Liver (tissue), 9 donors: Measurements from ENCODE around the gene NMBR. TPM values are rescaled to one million over a fixed set of nuclear protein-coding genes. Genes with fewer than 3 reads are reported as not detected.
"Not testable (repeated sequence)": the region's sequence is repeated elsewhere in the genome, so short reads cannot be mapped to it uniquely, and the experiment has no call there.

Source experiments
- DNase-seq: peaks from one replicate; pipeline ENCODE4 v3.0.0-alpha.2; 2017; ENCODE audit warnings: low spot score
- H3K27ac ChIP-seq, 2 donors: one replicate each; pipeline ENCODE4 v1.7.0; 2013; ENCODE audit warnings: inconsistent platforms in 2 of 2, low read length in 2 of 2, control low read depth in 1 of 2, low read depth in 1 of 2, mild to moderate bottlenecking in 1 of 2
- H3K27me3 ChIP-seq, 4 donors: one replicate each; pipeline versions ENCODE4 v1.6.1 to v1.7.0; 2013; ENCODE audit warnings: low read length in 3 of 4, inconsistent platforms in 1 of 4, mild to moderate bottlenecking in 1 of 4, moderate library complexity in 1 of 4; ENCODE audit not compliant: control insufficient read depth in 4 of 4, insufficient read depth in 4 of 4
- H3K36me3 ChIP-seq, 4 donors: one replicate each; pipeline versions ENCODE4 v1.6.1 to v1.7.0; 2013; ENCODE audit warnings: low read length in 3 of 4, mild to moderate bottlenecking in 3 of 4, low read depth in 1 of 4, moderate library complexity in 1 of 4; ENCODE audit not compliant: control insufficient read depth in 4 of 4, insufficient read depth in 3 of 4
- H3K4me1 ChIP-seq, 4 donors: one replicate each; pipeline versions ENCODE4 v1.6.1 to v1.7.0; 2013; ENCODE audit warnings: low read length in 3 of 4, mild to moderate bottlenecking in 3 of 4, moderate library complexity in 1 of 4; ENCODE audit not compliant: control insufficient read depth in 4 of 4, insufficient read depth in 4 of 4
- H3K4me3 ChIP-seq, 3 donors: one replicate each; pipeline versions ENCODE4 v1.6.1 to v1.7.0; 2013; ENCODE audit warnings: low read length in 3 of 3, control low read depth in 1 of 3, low read depth in 1 of 3, mild to moderate bottlenecking in 1 of 3
- H3K9ac ChIP-seq, 2 donors: one replicate each; pipeline ENCODE4 v1.7.0; 2013; ENCODE audit warnings: low read length in 2 of 2, mild to moderate bottlenecking in 2 of 2, moderate library complexity in 2 of 2, control low read depth in 1 of 2, low read depth in 1 of 2
- H3K9me3 ChIP-seq, 4 donors: one replicate each; pipeline versions ENCODE4 v1.6.1 to v1.7.0; 2013; ENCODE audit warnings: low read length in 3 of 4; ENCODE audit not compliant: control insufficient read depth in 4 of 4
- ATF3 ChIP-seq: IDR thresholded peaks from 2 replicates; pipeline ENCODE4 v1.6.1; 2016; ENCODE audit warnings: antibody characterized with exemption
- CTCF ChIP-seq: fragments of 150-350 bp; IDR thresholded peaks from 2 replicates; pipeline ENCODE4 v1.5.1; 2017; ENCODE audit warnings: improper control_type of control experiment, low read depth, low read length; ENCODE audit not compliant: missing input control
- EGR1 ChIP-seq, 2 donors: IDR thresholded peaks; 2 replicates each; pipeline ENCODE4 v1.6.1; 2016 to 2018; ENCODE audit warnings: antibody characterized with exemption in 2 of 2, low read depth in 2 of 2
- FOXA1 ChIP-seq: IDR thresholded peaks from 2 replicates; pipeline ENCODE4 v1.6.1; 2016; ENCODE audit warnings: antibody characterized with exemption
- FOXA2 ChIP-seq: IDR thresholded peaks from 2 replicates; pipeline ENCODE4 v1.6.1; 2016; ENCODE audit warnings: antibody characterized with exemption
- GABPA ChIP-seq, 2 donors: IDR thresholded peaks in 1 of 2; conservative IDR thresholded peaks in 1 of 2; 2 replicates each; pipeline ENCODE4 v1.6.1; 2016; ENCODE audit warnings: antibody characterized with exemption in 2 of 2, mild to moderate bottlenecking in 1 of 2, moderate library complexity in 1 of 2
- HNF4A ChIP-seq, 2 donors: conservative IDR thresholded peaks; 2 replicates each; pipeline ENCODE4 v1.6.1; 2016; ENCODE audit warnings: antibody characterized with exemption in 2 of 2, mild to moderate bottlenecking in 2 of 2
- HNF4G ChIP-seq: IDR thresholded peaks from 2 replicates; pipeline ENCODE4 v1.6.1; 2016; ENCODE audit warnings: antibody characterized with exemption
- MAX ChIP-seq: IDR thresholded peaks from 2 replicates; pipeline ENCODE4 v1.6.1; 2016; ENCODE audit warnings: antibody characterized with exemption
- NR2F2 ChIP-seq: IDR thresholded peaks from 2 replicates; pipeline ENCODE4 v1.6.1; 2016; ENCODE audit warnings: antibody characterized with exemption
- RAD21 ChIP-seq, 2 donors: IDR thresholded peaks; 2 replicates each; pipeline ENCODE4 v1.6.1; 2016; ENCODE audit warnings: antibody characterized with exemption in 2 of 2, mild to moderate bottlenecking in 2 of 2
- REST ChIP-seq: IDR thresholded peaks from 2 replicates; pipeline ENCODE4 v1.6.1; 2016; ENCODE audit warnings: antibody characterized with exemption, mild to moderate bottlenecking
- RXRA ChIP-seq, 2 donors: IDR thresholded peaks; 2 replicates each; pipeline ENCODE4 v1.6.1; 2017 to 2018; ENCODE audit warnings: antibody characterized with exemption in 2 of 2, mild to moderate bottlenecking in 1 of 2
- SP1 ChIP-seq: IDR thresholded peaks from 2 replicates; pipeline ENCODE4 v1.6.1; 2018; ENCODE audit warnings: antibody characterized with exemption, mild to moderate bottlenecking
- TAF1 ChIP-seq: conservative IDR thresholded peaks from 2 replicates; pipeline ENCODE4 v1.6.1; 2016; ENCODE audit warnings: antibody characterized with exemption, mild to moderate bottlenecking
- YY1 ChIP-seq: IDR thresholded peaks from 2 replicates; pipeline ENCODE4 v1.6.1; 2016; ENCODE audit warnings: antibody characterized with exemption, mild to moderate bottlenecking
- ZBTB33 ChIP-seq: IDR thresholded peaks from 2 replicates; pipeline ENCODE4 v1.6.1; 2016; ENCODE audit warnings: antibody characterized with exemption
- WGBS: extraction: QIAGEN DNeasy Blood & Tissue Kit; methylation state at CpG from one replicate; pipeline ENCODE4 v1.1.7; 2013; 5-methylcytosine and 5-hydroxymethylcytosine counted together
- polyA plus RNA-seq, 2 donors: library from polyadenylated mRNA; stranded (reverse) in 1 of 2; unstranded in 1 of 2; fragments of 200-250 nt in 1 of 2; fragments of >200 nt in 1 of 2; fragmentation: Nextera tagmentation in 1 of 2; extraction: Ambion mirVana in 1 of 2; gene quantifications; one replicate each; pipeline versions ENCODE4 v1.2.1 to v1.2.3, GENCODE V29; 2013 to 2015
- total RNA-seq, 2 donors: library from RNA; depleted of rRNA; stranded (reverse); fragments of >200 nt; gene quantifications; one replicate each; pipeline ENCODE4 v1.2.3, GENCODE V29; 2014
- donor health status: healthy.
- donor health status: healthy.
- donor health status: healthy.
- donor health status: healthy.
- donor health status: healthy.

The NMBR gene
- total and polyA plus RNA-seq, 4 donors = not detected

GRCh38 chr6:142152746-142153145 is 5.8 kb upstream of the NMBR start:
- Histone ChIP-seq H3K36me3 (no peaks in the 10 kb centered on the region), H3K27me3 (no peaks in the 10 kb centered on the region), H3K27ac (no peak overlapping the region), H3K4me3 (no peak overlapping the region), H3K4me1 (peaks cover 6 to 25% (median 18%) of the 10 kb centered on the region in 4 donors), H3K9ac (no peak overlapping the region), H3K9me3 (no peaks in the 10 kb centered on the region)
- DNase-seq = no peak
- no peak for TF ChIP-seq GABPA (IDR thresholded peaks at IDR 0.05 in 1 of 2, conservative IDR thresholded peaks at IDR 0.05 in 1 of 2)
- no peak for TF ChIP-seq HNF4G
- TF ChIP-seq EGR1 (IDR thresholded peaks at IDR 0.05; ENCODE audit: low read depth in 2 of 2) = no peak
- TF ChIP-seq RXRA (IDR thresholded peaks at IDR 0.05) = no peak

GRCh38 chr6:142141531-142141930 is 5.4 kb downstream of the NMBR start:
- not testable (repeated sequence) for H3K27me3 ChIP-seq, H3K9ac ChIP-seq, H3K4me1 ChIP-seq, DNase-seq, H3K4me3 ChIP-seq, H3K36me3 ChIP-seq, H3K27ac ChIP-seq, H3K9me3 ChIP-seq
- 89% methylated on average over 13 of the region's 13 CpGs for WGBS

- Histone ChIP-seq H3K4me3 (no peak overlapping the region), H3K9me3 (no peaks in the 10 kb centered on the region), H3K9ac (no peak overlapping the region), H3K27me3 (no peaks in the 10 kb centered on the region), H3K4me1 (no peaks in the 10 kb centered on the region), H3K36me3 (no peaks in the 10 kb centered on the region), H3K27ac (no peak overlapping the region)
- DNase-seq = no peak
- no peak for TF ChIP-seq ATF3
- no peak for TF ChIP-seq TAF1
- no peak for TF ChIP-seq CTCF
- no peak for TF ChIP-seq ZBTB33
- no peak for TF ChIP-seq SP1
- TF ChIP-seq REST = no peak
- no peak for TF ChIP-seq NR2F2
- no peak for TF ChIP-seq RAD21 (IDR thresholded peaks at IDR 0.05)
- TF ChIP-seq HNF4A (conservative IDR thresholded peaks at IDR 0.05) = no peak
- no peak for TF ChIP-seq RXRA (IDR thresholded peaks at IDR 0.05)
- TF ChIP-seq FOXA2 = no peak
- no peak for TF ChIP-seq MAX
- no peak for TF ChIP-seq YY1
- no peak for TF ChIP-seq FOXA1
- no peak for TF ChIP-seq EGR1 (IDR thresholded peaks at IDR 0.05; ENCODE audit: low read depth in 2 of 2)
- no peak for TF ChIP-seq GABPA (IDR thresholded peaks at IDR 0.05 in 1 of 2, conservative IDR thresholded peaks at IDR 0.05 in 1 of 2)
- WGBS = 45% methylated on average over 2 of the region's 2 CpGs
Measured at GRCh38 chr6:142138876-142139275, 8.0 kb downstream of the NMBR start.
